WTC11 (cell line): ENCODE results near the gene CYGB. TPM values are rescaled to one million over a fixed set of nuclear protein-coding genes. Genes with fewer than 3 reads are reported as not detected.
"Not testable (repeated sequence)": the region's sequence is repeated elsewhere in the genome, so short reads cannot be mapped to it uniquely, and the experiment has no call there.

Source experiments
- ATAC-seq: fragments of 200-7000 bp; cut with Tn5 transposase; 2 replicates; pipeline ENCODE4 v1.10.0; 2021; ENCODE audit warnings: mild to moderate bottlenecking, moderate library complexity
- CTCF ChIA-PET: fragments of 300-600 bp; sonication (Branson Sonifier 250); formaldehyde crosslinking; loops from one replicate; lab custom pipeline; 2021; ENCODE audit warnings: antibody characterized with exemption; lab: Charles Lee
- POLR2A ChIA-PET: fragments of 350-600 bp; sonication (Branson Sonifier 250); formaldehyde crosslinking; loops from one replicate; lab custom pipeline; 2021; ENCODE audit warnings: antibody characterized with exemption; lab: Charles Lee
- DNase-seq: peaks from one replicate; pipeline ENCODE4 v3.0.0; 2021; ENCODE audit warnings: low spot score
- H3K27ac Mint-ChIP-seq: 2 replicates; pipeline ENCODE4 v1.8.0; 2021; ENCODE audit warnings: mixed read lengths
- H3K27me3 Mint-ChIP-seq: 2 replicates; pipeline ENCODE4 v1.8.0; 2021; ENCODE audit warnings: low read depth, mild to moderate bottlenecking, moderate library complexity, mixed read lengths
- H3K36me3 Mint-ChIP-seq: 2 replicates; pipeline ENCODE4 v1.8.0; 2021; ENCODE audit warnings: mixed read lengths
- H3K4me1 Mint-ChIP-seq: 2 replicates; pipeline ENCODE4 v1.8.0; 2022; ENCODE audit warnings: mixed read lengths
- H3K4me3 Mint-ChIP-seq: 2 replicates; pipeline ENCODE4 v1.8.0; 2021; ENCODE audit warnings: mild to moderate bottlenecking, moderate library complexity, mixed read lengths
- H3K9me3 Mint-ChIP-seq: 2 replicates; pipeline ENCODE4 v1.8.0; 2021; ENCODE audit warnings: mixed read lengths
- CBFB ChIP-seq: sonication (generic); formaldehyde crosslinking; IDR thresholded peaks from 2 replicates; pipeline ENCODE4 v1.8.1; 2022; ENCODE audit warnings: mild to moderate bottlenecking, low read depth, missing genetic modification reagents
- CREM ChIP-seq: sonication (generic); formaldehyde crosslinking; IDR thresholded peaks from 2 replicates; pipeline ENCODE4 v1.8.1; 2022; ENCODE audit warnings: mild to moderate bottlenecking, missing genetic modification reagents, moderate library complexity
- E2F4 ChIP-seq: sonication (generic); formaldehyde crosslinking; IDR thresholded peaks from 2 replicates; pipeline ENCODE4 v1.8.1; 2022; ENCODE audit warnings: low read depth, mild to moderate bottlenecking, moderate library complexity, missing genetic modification reagents, borderline replicate concordance
- ELF4 ChIP-seq: sonication (generic); formaldehyde crosslinking; IDR thresholded peaks from 2 replicates; pipeline ENCODE4 v1.8.1; 2022; ENCODE audit warnings: low read depth, mild to moderate bottlenecking, moderate library complexity, missing genetic modification reagents
- EMX1 ChIP-seq: fragments of 250-450 bp; sonication (Bioruptor Pico); IDR thresholded peaks from 2 replicates; pipeline ENCODE4 v1.8.0; 2021; ENCODE audit warnings: mild to moderate bottlenecking
- FOXK1 ChIP-seq: sonication (generic); formaldehyde crosslinking; IDR thresholded peaks from 2 replicates; pipeline ENCODE4 v1.8.0; 2022; ENCODE audit warnings: mild to moderate bottlenecking, moderate library complexity, missing genetic modification reagents
- IRF1 ChIP-seq: sonication (generic); formaldehyde crosslinking; IDR thresholded peaks from 2 replicates; pipeline ENCODE4 v1.8.0; 2023; ENCODE audit warnings: missing genetic modification reagents
- IRF2 ChIP-seq: sonication (generic); formaldehyde crosslinking; IDR thresholded peaks from 2 replicates; pipeline ENCODE4 v1.8.0; 2022; ENCODE audit warnings: low read depth, missing genetic modification reagents, borderline replicate concordance
- RELA ChIP-seq: sonication (generic); formaldehyde crosslinking; IDR thresholded peaks from 2 replicates; pipeline ENCODE4 v1.8.1; 2022; ENCODE audit warnings: missing genetic modification reagents, mild to moderate bottlenecking, borderline replicate concordance
- SP1 ChIP-seq: sonication (generic); formaldehyde crosslinking; conservative IDR thresholded peaks from 2 replicates; pipeline ENCODE4 v1.8.1; 2022; ENCODE audit warnings: missing genetic modification reagents
- TEAD4 ChIP-seq: sonication (generic); formaldehyde crosslinking; IDR thresholded peaks from 2 replicates; pipeline ENCODE4 v1.8.0; 2022; ENCODE audit warnings: mild to moderate bottlenecking, missing genetic modification reagents
- ZNF423 ChIP-seq: fragments of 250-450 bp; sonication (Bioruptor Pico); IDR thresholded peaks from 2 replicates; pipeline ENCODE4 v2.1.2; 2022; ENCODE audit warnings: mild to moderate bottlenecking, moderate library complexity
- total RNA-seq: library from RNA; stranded (reverse); gene quantifications from 3 replicates; pipeline ENCODE4 v1.2.3, GENCODE V29; 2021
- TF ChIP-seq, protein P1 (sequence below): fragments of 250-450 bp; sonication (Bioruptor Pico); conservative IDR thresholded peaks from 2 replicates; pipeline ENCODE4 v1.9.0; 2021; ENCODE audit warnings: mild to moderate bottlenecking
- TF ChIP-seq, protein P2 (sequence below): fragments of 250-450 bp; sonication (Bioruptor Pico); IDR thresholded peaks from 2 replicates; pipeline ENCODE4 v1.9.0; 2021; ENCODE audit warnings: moderate library complexity, mild to moderate bottlenecking, inconsistent platforms, borderline replicate concordance
- TF ChIP-seq, protein P3 (sequence below): sonication (generic); formaldehyde crosslinking; conservative IDR thresholded peaks from 2 replicates; pipeline ENCODE4 v1.8.1; 2023; ENCODE audit warnings: mild to moderate bottlenecking, low read depth, missing genetic modification reagents, moderate library complexity

CYGB gene
- total RNA-seq, 1 experiment from 2014 or later = 3.6 TPM

DNA sequence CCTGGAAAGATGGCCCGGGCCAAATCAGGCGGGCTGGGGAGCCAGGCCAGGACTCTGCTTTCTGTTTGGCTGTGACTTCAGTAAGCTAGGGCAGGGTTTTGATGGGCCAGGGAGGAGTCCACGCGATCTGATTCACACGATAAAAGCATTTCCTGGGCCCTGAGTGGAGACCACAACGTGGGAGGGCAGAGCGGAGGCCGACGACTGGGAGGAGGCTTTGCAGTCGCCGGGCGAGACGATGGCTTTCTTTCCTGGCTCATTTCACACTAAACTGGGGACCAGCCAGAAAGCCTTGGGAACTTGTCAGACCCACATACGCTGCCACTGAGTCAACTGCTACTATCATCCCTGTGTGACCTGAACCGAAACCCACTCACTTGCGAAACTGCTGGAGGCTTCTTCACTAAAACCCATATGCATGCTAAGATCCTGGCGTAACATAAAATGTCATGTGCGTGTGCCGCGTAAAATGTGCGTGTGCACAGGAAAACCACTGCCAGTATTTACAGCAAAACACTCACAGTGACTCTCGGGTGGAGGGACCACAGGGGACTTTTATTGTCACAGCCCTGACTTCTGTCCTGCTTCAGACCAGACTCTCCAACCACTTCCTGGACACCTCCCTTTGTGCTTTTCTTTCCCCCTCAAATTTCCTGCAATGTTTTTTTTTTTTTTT is 22.1 kb downstream of the CYGB start (continued):
- TF ChIP-seq, protein P1, sequence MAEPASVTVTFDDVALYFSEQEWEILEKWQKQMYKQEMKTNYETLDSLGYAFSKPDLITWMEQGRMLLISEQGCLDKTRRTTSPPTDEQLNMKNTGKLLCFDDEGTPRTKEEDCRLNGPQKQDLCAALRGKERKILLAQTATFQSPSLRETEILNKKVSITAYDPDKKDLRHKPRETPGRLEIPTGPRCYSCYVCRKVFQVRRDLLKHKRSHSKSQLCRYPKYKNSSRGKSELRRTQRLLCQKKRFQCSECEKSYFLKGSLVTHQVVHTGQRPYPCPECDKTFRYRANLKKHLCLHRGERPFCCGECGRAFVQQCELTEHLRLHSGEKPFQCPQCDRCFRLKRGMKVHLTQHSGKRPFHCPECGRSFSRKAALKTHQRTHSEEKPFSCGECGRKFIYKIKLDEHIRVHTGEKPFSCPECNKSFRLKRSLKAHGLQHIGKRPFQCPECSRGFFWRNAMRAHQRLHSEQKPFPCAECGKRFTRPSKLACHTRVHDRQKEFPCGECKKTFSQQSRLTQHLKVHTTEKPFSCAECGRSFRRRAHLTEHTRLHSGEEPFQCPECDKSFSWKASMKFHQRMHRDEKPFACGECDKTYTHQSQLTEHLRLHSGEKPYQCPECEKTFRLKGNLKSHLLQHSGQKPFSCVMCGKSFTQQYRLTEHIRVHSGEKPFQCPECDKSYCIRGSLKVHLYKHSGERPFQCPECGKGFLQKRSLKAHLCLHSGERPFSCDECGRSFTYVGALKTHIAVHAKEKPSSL (CRISPR knock-in tag) = no peak
- TF ChIP-seq E2F4 (CRISPR knock-in tag) (no peak), TEAD4 (CRISPR knock-in tag) (no peak)
- TF ChIP-seq, all 79 proteins: peak for 0

GRCh38 chr17:76514355-76514754 is 23.2 kb downstream of the CYGB start:
- H3K4me3 Mint-ChIP-seq, H3K36me3 Mint-ChIP-seq, DNase-seq, H3K27ac Mint-ChIP-seq, POLR2A ChIA-PET, H3K4me1 Mint-ChIP-seq, ATAC-seq, H3K9me3 Mint-ChIP-seq, H3K27me3 Mint-ChIP-seq: not testable (repeated sequence)
- CTCF ChIA-PET = interaction anchor here (0.6 to 3.9 kb wide), 3 partner anchors 9 to 250 kb away, joined by 3 to 16 read pairs (median 4); no protein-coding TSS in a partner anchor

DNA sequence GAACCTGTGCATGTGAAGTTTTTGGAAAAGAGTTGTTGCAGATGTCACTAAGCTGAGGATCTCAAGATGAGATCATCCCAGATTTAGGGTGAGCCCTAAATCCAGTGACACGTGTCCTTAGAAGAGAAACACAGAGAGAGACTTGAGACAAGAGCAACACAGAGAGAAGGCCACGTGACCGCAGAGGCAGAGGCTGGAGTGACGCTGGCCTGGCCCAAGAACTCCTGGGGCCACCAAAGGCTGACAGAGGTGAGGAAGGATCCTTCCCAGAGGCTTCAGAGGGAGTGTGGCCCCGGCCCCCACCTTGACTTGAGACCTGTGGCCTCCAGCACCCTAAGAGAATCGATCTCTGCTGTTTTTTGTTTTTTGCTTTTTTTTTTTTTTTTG is 24.2 kb downstream of the CYGB start:
- Mint-ChIP-seq H3K27me3 (peaks cover 6% of the 10 kb centered on the region; the same call in 1 of the 2 replicates), H3K27ac (no peak overlapping the region), H3K4me3 (no peak overlapping the region), H3K9me3 (no peaks in the 10 kb centered on the region), H3K36me3 (no peaks in the 10 kb centered on the region), H3K4me1 (no peaks in the 10 kb centered on the region)
- ATAC-seq (no peak), DNase-seq (no peak)
- CTCF ChIA-PET = interaction anchor here (0.6 to 3.9 kb wide), 5 partner anchors 10 to 158 kb away, joined by 3 to 16 read pairs (median 4); no protein-coding TSS in a partner anchor
- POLR2A ChIA-PET = no interaction called here
- no peak for TF ChIP-seq IRF2 (CRISPR knock-in tag)
- TF ChIP-seq SP1 (CRISPR knock-in tag) = no peak
- no peak for TF ChIP-seq FOXK1 (CRISPR knock-in tag)
- TF ChIP-seq ZNF423 = no peak
- TF ChIP-seq, protein P2, sequence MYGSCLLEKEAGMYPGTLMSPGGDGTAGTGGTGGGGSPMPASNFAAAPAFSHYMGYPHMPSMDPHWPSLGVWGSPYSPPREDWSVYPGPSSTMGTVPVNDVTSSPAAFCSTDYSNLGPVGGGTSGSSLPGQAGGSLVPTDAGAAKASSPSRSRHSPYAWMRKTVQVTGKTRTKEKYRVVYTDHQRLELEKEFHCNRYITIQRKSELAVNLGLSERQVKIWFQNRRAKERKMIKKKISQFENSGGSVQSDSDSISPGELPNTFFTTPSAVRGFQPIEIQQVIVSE (CRISPR knock-in tag) = no peak
- TF ChIP-seq CBFB (CRISPR knock-in tag) = no peak

- POLR2A ChIA-PET = no interaction called here
- Mint-ChIP-seq H3K4me1 (no peaks in the 10 kb centered on the region), H3K27me3 (peaks cover 12% of the 10 kb centered on the region; the same call in 1 of the 2 replicates), H3K9me3 (no peaks in the 10 kb centered on the region), H3K27ac (no peak overlapping the region), H3K4me3 (no peak overlapping the region), H3K36me3 (no peaks in the 10 kb centered on the region)
- ATAC-seq (no peak), DNase-seq (no peak)
- CTCF ChIA-PET = interaction anchor here (1.0 to 3.9 kb wide), 7 partner anchors 10 to 115 kb away, joined by 3 to 16 read pairs (median 4); no protein-coding TSS in a partner anchor
- TF ChIP-seq, protein P3, sequence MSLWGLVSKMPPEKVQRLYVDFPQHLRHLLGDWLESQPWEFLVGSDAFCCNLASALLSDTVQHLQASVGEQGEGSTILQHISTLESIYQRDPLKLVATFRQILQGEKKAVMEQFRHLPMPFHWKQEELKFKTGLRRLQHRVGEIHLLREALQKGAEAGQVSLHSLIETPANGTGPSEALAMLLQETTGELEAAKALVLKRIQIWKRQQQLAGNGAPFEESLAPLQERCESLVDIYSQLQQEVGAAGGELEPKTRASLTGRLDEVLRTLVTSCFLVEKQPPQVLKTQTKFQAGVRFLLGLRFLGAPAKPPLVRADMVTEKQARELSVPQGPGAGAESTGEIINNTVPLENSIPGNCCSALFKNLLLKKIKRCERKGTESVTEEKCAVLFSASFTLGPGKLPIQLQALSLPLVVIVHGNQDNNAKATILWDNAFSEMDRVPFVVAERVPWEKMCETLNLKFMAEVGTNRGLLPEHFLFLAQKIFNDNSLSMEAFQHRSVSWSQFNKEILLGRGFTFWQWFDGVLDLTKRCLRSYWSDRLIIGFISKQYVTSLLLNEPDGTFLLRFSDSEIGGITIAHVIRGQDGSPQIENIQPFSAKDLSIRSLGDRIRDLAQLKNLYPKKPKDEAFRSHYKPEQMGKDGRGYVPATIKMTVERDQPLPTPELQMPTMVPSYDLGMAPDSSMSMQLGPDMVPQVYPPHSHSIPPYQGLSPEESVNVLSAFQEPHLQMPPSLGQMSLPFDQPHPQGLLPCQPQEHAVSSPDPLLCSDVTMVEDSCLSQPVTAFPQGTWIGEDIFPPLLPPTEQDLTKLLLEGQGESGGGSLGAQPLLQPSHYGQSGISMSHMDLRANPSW = no peak
- TF ChIP-seq ELF4 (CRISPR knock-in tag) = no peak
- TF ChIP-seq, protein P1 (CRISPR knock-in tag) = no peak
- TF ChIP-seq EMX1 (CRISPR knock-in tag) = no peak
- no peak for TF ChIP-seq RELA (CRISPR knock-in tag)
- TF ChIP-seq CREM (CRISPR knock-in tag) = no peak
- no peak for TF ChIP-seq IRF1 (CRISPR knock-in tag)
Observed at GRCh38 chr17:76512366-76513305, 24.9 kb downstream of the CYGB start.
